ENCODE measurements around the gene FKBP15.

DNA sequence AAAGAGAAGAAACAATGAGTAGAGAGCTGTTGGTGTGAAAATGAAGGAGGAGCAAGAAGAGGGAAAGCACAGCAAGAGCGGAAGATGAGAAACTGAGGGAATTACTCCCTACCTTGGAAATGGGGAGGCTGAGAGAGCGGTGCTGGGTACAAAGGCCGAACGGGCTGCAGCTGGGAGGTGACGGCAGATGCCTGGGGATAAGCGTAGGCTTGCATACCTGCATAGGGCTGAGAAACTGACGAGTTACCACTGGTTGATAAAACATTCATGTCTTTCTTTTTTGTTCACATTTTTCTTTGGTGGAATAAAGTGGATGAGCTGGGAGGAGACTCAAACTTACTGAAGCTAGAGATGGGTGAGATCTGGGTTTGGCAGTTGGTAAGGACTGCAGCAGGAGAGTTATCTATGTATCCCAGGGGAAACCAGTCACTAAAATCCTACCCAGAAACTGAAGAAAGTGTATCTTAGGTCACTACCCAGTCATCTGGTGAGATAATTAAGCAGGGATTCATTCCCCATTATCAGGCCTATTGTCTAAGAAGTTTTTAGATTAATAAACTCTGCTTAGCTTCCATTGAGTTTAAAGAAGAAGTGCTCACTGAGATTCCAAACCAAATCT is 34.8 kb downstream of the FKBP15 start:
- TF ChIP-seq, protein P1, sequence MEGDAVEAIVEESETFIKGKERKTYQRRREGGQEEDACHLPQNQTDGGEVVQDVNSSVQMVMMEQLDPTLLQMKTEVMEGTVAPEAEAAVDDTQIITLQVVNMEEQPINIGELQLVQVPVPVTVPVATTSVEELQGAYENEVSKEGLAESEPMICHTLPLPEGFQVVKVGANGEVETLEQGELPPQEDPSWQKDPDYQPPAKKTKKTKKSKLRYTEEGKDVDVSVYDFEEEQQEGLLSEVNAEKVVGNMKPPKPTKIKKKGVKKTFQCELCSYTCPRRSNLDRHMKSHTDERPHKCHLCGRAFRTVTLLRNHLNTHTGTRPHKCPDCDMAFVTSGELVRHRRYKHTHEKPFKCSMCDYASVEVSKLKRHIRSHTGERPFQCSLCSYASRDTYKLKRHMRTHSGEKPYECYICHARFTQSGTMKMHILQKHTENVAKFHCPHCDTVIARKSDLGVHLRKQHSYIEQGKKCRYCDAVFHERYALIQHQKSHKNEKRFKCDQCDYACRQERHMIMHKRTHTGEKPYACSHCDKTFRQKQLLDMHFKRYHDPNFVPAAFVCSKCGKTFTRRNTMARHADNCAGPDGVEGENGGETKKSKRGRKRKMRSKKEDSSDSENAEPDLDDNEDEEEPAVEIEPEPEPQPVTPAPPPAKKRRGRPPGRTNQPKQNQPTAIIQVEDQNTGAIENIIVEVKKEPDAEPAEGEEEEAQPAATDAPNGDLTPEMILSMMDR (IDR thresholded peaks at IDR 0.05), result no peak
- no peak for TF ChIP-seq POLR2A (IDR thresholded peaks at IDR 0.05)
